NB4 (cell line): ENCODE measurements around the gene NFATC1.

ENCODE experiments used
- TF ChIP-seq, protein P1 (sequence below): IDR thresholded peaks from one replicate; pipeline ENCODE4 v1.5.1; 2012; ENCODE audit warnings: low read depth, low read length
- TF ChIP-seq, protein P2 (sequence below): IDR thresholded peaks from 2 replicates; pipeline ENCODE4 v1.6.1; 2011; ENCODE audit warnings: low read depth, low read length

DNA sequence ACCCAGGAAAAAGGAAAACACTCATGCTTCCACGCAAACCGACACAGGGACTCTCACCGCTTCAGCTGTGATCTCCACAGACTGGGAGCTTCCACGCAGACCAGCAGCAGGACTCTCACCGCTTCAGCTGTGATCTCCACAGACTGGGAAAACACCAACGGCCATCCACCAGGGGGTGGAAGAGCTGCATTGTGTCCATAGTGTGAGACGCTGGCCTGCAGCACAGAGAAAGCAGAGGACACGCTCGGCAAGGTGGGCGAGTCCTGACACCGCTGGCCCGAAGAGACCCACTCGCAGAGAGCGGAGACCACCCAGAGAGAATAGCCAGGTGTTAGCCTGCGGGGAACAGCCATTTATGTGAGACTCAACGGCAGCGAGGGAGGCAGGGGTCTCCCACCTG is 42.5 kb upstream of the NFATC1 start:
- TF ChIP-seq, protein P1, sequence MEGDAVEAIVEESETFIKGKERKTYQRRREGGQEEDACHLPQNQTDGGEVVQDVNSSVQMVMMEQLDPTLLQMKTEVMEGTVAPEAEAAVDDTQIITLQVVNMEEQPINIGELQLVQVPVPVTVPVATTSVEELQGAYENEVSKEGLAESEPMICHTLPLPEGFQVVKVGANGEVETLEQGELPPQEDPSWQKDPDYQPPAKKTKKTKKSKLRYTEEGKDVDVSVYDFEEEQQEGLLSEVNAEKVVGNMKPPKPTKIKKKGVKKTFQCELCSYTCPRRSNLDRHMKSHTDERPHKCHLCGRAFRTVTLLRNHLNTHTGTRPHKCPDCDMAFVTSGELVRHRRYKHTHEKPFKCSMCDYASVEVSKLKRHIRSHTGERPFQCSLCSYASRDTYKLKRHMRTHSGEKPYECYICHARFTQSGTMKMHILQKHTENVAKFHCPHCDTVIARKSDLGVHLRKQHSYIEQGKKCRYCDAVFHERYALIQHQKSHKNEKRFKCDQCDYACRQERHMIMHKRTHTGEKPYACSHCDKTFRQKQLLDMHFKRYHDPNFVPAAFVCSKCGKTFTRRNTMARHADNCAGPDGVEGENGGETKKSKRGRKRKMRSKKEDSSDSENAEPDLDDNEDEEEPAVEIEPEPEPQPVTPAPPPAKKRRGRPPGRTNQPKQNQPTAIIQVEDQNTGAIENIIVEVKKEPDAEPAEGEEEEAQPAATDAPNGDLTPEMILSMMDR: no peak
- TF ChIP-seq, protein P2, sequence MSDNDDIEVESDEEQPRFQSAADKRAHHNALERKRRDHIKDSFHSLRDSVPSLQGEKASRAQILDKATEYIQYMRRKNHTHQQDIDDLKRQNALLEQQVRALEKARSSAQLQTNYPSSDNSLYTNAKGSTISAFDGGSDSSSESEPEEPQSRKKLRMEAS: no peak
